Mononuclear cell (primary cell): ENCODE results near the gene CCNL2. TPM values are rescaled to one million over a fixed set of nuclear protein-coding genes. Genes with fewer than 3 reads are reported as not detected.
"Not testable (repeated sequence)": the region's sequence is repeated elsewhere in the genome, so short reads cannot be mapped to it uniquely, and the experiment has no call there.

Source experiments
- H3K27me3 ChIP-seq: 2 replicates; pipeline ENCODE4 v1.6.0; 2011; ENCODE audit warnings: low read length, control low read depth; ENCODE audit not compliant: insufficient read depth
- H3K4me1 ChIP-seq: 2 replicates; pipeline ENCODE4 v1.5.1; 2011; ENCODE audit warnings: mild to moderate bottlenecking, low read length, control low read depth; ENCODE audit not compliant: insufficient read depth
- H3K4me3 ChIP-seq: 2 replicates; pipeline ENCODE4 v1.5.1; 2011; ENCODE audit warnings: mild to moderate bottlenecking, low read length, moderate library complexity
- H3K9me3 ChIP-seq: 2 replicates; pipeline ENCODE4 v1.5.1; 2011; ENCODE audit warnings: low read depth, mild to moderate bottlenecking, control low read depth, low read length
- total RNA-seq: library from RNA; depleted of rRNA; stranded (reverse); fragments of >200 nt; gene quantifications from one replicate; pipeline ENCODE4 v1.2.3, GENCODE V29; 2012

CCNL2 gene
- total RNA-seq, 1 donor, result 127 TPM

GRCh38 chr1:1385339-1385738 is 13.8 kb downstream of the CCNL2 start:
- H3K9me3 ChIP-seq, H3K4me1 ChIP-seq, H3K27me3 ChIP-seq, H3K4me3 ChIP-seq: not testable (repeated sequence)

GRCh38 chr1:1381294-1381693 is 17.8 kb downstream of the CCNL2 start:
- H3K4me1 ChIP-seq, result peaks cover 1% of the 10 kb centered on the region
- H3K27me3 ChIP-seq, result no peaks in the 10 kb centered on the region
- no peak overlapping the region for H3K4me3 ChIP-seq
- H3K9me3 ChIP-seq, result no peaks in the 10 kb centered on the region

- Histone ChIP-seq H3K27me3 (no peaks in the 10 kb centered on the region), H3K9me3 (no peaks in the 10 kb centered on the region), H3K4me3 (no peak overlapping the region), H3K4me1 (peaks cover 6% of the 10 kb centered on the region)
Observed at GRCh38 chr1:1380860-1381259, 18.3 kb downstream of the CCNL2 start.

GRCh38 chr1:1377540-1378205 is 21.5 kb downstream of the CCNL2 start:
- no peaks in the 10 kb centered on the region for H3K9me3 ChIP-seq
- H3K27me3 ChIP-seq, result no peaks in the 10 kb centered on the region
- peaks cover 25% of the 10 kb centered on the region for H3K4me1 ChIP-seq
- H3K4me3 ChIP-seq, result no peak overlapping the region

GRCh38 chr1:1376551-1377226 is 22.4 kb downstream of the CCNL2 start:
- Histone ChIP-seq H3K4me1 (peaks cover 33% of the 10 kb centered on the region), H3K4me3 (no peak overlapping the region), H3K9me3 (no peaks in the 10 kb centered on the region), H3K27me3 (no peaks in the 10 kb centered on the region)

- Histone ChIP-seq H3K4me1 (peaks cover 46% of the 10 kb centered on the region), H3K9me3 (no peaks in the 10 kb centered on the region), H3K4me3 (peak within 1 kb of the TSS; percentile 88), H3K27me3 (no peaks in the 10 kb centered on the region)
Observed at GRCh38 chr1:1374929-1375662, 24.0 kb downstream of the CCNL2 start, which contains the start of gene AURKAIP1. Gene AURKAIP1, minus strand, starts transcription at chr1:1375207. Its CDS starts 451 bp downstream, at chr1:1374756.

- peaks cover 46% of the 10 kb centered on the region for H3K4me1 ChIP-seq
- no peaks in the 10 kb centered on the region for H3K9me3 ChIP-seq
- no peaks in the 10 kb centered on the region for H3K27me3 ChIP-seq
- H3K4me3 ChIP-seq, result peak overlapping the region; percentile 88
Observed at GRCh38 chr1:1374589-1374928, 24.6 kb downstream of the CCNL2 start.

GRCh38 chr1:1373815-1374588 is 25.1 kb downstream of the CCNL2 start:
- no peaks in the 10 kb centered on the region for H3K9me3 ChIP-seq
- peaks cover 46% of the 10 kb centered on the region for H3K4me1 ChIP-seq
- no peaks in the 10 kb centered on the region for H3K27me3 ChIP-seq
- H3K4me3 ChIP-seq, result peak overlapping the region; percentile 88

GRCh38 chr1:1373051-1373814 is 25.9 kb downstream of the CCNL2 start:
- H3K9me3 ChIP-seq, result no peaks in the 10 kb centered on the region
- no peaks in the 10 kb centered on the region for H3K27me3 ChIP-seq
- H3K4me3 ChIP-seq, result no peak overlapping the region
- H3K4me1 ChIP-seq, result peaks cover 46% of the 10 kb centered on the region

- Histone ChIP-seq H3K4me1 (peaks cover 46% of the 10 kb centered on the region), H3K27me3 (no peaks in the 10 kb centered on the region), H3K4me3 (no peak overlapping the region), H3K9me3 (no peaks in the 10 kb centered on the region)
Observed at GRCh38 chr1:1371746-1372711, 27.1 kb downstream of the CCNL2 start.

- Histone ChIP-seq H3K4me3 (no peak overlapping the region), H3K27me3 (no peaks in the 10 kb centered on the region), H3K4me1 (peaks cover 45% of the 10 kb centered on the region), H3K9me3 (no peaks in the 10 kb centered on the region)
Observed at GRCh38 chr1:1371364-1371745, 27.8 kb downstream of the CCNL2 start.

- Histone ChIP-seq H3K27me3 (no peaks in the 10 kb centered on the region), H3K4me3 (no peak overlapping the region), H3K4me1 (peaks cover 40% of the 10 kb centered on the region), H3K9me3 (no peaks in the 10 kb centered on the region)
Observed at GRCh38 chr1:1370771-1371300, 28.3 kb downstream of the CCNL2 start.

- H3K4me3 ChIP-seq, H3K9me3 ChIP-seq, H3K27me3 ChIP-seq: not testable (repeated sequence)
- H3K4me1 ChIP-seq, result peaks cover 38% of the 10 kb centered on the region
Observed at GRCh38 chr1:1370094-1370493, 29.0 kb downstream of the CCNL2 start.
